Epidermal melanocyte (primary cell): ENCODE data around the gene GRK6.
A peak's percentile ranks its signal among the peaks of the same experiment; 100 is the strongest.
"Not testable (repeated sequence)": the region's sequence is repeated elsewhere in the genome, so short reads cannot be mapped to it uniquely, and the experiment has no call there.

Experiments
- DNase-seq: peaks from one replicate; pipeline ENCODE4 v3.0.0; 2011; ENCODE audit warnings: low spot score; ENCODE audit not compliant: insufficient read length

Gene GRK6

DNA sequence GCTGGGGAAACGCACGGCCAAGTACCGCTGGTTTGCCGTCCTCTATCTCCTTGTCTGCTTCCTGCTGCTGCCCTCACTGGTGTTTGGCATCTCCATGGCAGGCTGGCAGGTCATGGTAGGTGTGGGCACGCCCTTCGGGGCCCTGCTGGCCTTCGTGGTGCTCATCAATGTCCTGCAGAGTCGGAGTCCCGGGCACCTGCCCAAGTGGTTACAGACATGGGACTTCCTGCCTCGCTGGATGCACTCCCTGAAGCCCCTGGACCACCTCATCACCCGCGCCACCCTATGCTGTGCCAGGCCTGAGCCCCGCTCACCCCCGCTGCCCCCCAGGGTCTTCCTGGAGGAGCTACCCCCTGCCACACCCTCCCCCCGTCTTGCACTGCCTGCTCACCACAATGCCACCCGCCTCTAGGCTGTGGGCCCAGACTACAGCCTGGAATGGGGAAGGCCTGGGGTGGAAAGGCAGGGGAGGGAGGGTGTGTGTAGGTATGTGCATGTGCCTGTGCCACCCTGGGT lies 28.5 kb upstream of the GRK6 start:
- DNase-seq = no peak

DNA sequence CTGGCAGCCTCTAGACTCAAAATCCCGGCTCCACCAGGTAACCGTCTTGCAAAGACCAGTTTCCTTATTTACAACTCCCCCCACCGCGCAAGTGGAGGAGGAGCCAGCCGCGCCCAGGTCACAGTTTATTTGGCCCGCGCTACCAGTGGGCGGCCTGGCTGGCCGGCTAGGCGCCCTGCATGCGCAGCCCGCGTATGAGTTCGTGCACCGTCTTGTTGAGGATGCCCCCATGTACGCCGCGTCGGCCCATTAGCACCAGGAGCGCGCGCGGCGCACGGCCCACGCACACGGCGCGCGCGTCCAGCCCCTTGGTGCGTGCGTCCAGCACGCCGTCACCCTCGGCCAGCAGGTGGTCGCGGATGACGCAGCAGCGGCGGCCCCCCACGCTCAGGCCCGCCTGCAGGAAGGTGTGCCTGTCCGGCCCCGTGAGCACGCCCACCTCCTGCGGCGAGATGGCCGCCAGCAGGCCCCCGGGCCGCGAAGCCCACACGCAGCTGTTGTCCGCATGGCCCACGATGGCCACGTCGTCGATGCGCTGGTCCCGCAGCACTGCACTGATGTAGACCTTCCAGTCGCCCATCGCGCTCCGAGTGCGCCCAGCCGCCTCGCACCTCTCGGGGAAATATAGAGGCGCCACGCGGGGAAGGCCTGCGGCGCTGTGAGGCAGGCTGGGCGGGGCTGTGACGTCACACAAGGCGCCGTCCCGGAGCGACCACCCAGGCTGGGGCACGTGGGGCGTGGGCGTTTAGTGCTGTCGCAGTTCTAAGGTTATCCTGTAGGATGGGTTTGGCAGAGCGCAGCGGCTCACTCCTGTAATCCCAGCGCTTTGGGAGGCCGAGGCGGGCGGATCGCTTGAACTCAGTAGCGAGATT lies 26.2 kb upstream of the GRK6 start, which contains the start of gene PFN3:
Gene PFN3, minus strand, starts transcription at position 665 of the 872 bp plus-strand sequence. Its CDS starts 85 bp downstream, at position 580.
- peak; percentile 6 for DNase-seq

DNA sequence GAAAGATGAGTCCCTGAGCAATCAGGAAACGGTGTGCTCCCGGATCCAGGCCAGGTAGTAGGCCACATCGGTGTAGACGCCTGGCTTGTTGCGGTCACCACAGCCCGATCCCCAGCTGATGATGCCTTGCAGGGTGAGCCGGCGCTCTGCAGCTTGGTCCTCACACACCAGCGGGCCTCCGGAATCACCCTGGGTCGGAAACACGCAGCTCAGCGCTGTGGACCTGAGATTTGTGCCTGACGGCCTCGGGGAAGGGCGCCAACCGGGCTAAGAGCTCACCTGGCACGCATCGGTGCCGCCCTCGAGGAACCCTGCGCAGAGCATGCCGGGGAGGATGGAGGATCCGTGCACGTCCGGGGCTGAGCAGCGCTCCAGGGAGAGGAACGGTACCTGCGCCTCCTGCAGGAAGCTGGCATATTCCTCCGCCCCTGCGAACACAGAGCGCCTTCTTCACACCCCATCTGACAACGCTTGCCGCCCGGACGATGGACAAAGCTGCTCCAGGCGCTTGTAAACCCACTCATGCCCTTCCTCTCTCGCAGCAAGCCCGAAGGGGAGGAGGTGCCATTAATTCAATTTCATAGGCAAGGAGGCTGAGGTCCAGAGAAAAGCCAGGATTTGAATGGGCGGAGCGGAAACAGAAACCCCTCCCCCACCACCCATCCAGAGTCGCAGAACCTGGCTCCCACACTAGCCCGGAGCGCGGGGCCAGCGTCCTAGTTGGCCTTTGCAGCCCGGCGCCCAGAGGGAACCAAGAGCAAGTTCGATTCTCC lies 24.0 kb upstream of the GRK6 start:
- peak; percentile 54 for DNase-seq

GRCh38 chr5:177403102-177403791 lies 23.2 kb upstream of the GRK6 start:
- peak; percentile 17 for DNase-seq

DNA sequence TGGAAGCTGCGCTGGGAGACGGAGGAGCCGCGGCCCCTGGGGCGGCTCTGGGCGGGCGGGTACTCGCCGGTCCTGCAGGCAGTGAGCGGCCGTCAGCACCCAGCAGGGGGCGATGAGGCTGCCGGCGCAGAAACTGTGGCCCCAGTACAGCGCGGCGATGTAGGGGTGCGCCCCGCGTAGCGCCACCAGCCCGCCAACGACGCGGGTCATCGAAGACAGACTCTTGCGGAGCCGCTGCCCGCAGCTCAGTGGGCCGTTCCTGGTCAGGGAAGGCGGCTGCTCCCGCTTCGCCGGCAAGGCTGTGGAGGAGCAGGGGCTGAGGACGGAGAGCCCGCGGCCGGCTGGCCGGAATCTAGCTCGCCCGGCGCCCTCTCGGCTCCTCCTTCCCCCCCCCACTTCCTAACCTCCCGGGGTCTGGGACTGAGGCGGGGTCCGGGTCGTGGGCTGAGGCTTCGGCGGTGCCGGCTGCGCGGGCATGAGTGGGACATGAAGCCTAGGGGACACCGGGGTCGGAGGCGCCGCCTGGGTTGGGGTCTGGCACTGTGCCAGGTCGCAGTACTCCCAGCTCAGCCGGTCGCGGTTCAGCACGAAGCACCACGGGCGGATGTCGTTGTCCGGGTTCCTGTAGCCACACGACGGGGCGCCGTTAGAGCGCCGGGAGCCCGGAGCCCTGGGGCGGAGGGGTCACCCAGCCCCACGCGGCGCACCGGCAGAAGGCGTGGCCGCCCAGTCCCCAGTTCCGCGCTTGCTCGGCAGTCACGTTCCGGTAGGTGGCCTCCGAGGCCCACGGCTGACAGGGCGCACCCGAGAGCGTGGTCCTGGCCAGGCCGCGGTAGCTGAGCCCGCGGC lies 22.5 kb upstream of the GRK6 start:
- DNase-seq = peak; percentile 74

DNA sequence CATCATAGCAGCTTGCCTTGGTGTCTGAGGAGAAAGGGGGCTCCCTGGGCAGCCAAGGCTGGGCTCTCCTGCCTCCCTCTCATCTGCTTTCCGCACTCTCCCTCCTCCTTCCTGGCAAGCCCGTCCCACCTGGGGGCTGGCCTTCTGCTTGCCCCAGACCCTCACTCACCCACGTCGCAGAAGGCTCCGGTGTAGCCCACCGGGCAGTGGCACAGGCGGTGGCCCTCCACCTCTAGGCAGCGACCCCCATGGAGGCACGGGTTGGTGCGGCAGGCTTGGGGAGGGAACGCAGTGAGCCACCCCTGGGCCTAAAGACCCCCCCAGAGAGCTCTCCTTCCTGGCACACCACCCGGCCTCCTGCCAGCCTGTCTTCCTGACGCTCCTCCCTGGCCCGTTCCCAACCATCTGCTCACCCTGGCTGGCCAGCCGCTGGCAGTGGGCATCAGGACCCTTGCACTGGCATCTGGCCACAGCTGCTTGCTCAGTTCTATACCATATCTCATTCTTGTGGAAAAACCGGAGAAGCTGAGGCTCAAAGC lies 21.8 kb upstream of the GRK6 start:
- DNase-seq = no peak

- DNase-seq = no peak
Measured at GRCh38 chr5:177405312-177405711, 21.2 kb upstream of the GRK6 start.

DNA sequence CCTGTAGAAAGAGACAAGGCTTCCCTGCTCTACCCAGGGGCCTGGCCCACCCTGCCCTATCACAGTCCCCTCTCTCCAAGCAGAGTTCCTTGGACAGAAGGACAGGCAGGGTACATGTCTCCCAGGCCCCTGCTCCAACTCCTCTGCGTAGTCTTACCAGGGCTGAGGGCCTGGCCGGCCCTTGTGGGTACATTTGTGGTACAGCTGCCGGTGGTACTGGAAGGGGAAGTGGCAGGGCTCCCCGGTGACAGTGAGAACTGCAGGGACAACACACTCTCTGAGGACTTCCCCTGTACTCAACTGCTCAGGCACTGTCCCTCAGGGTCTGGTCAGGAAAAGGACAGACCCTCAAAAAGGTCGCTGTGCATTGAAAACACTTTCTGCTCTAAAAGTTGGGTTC lies 20.7 kb upstream of the GRK6 start:
- no peak for DNase-seq

DNA sequence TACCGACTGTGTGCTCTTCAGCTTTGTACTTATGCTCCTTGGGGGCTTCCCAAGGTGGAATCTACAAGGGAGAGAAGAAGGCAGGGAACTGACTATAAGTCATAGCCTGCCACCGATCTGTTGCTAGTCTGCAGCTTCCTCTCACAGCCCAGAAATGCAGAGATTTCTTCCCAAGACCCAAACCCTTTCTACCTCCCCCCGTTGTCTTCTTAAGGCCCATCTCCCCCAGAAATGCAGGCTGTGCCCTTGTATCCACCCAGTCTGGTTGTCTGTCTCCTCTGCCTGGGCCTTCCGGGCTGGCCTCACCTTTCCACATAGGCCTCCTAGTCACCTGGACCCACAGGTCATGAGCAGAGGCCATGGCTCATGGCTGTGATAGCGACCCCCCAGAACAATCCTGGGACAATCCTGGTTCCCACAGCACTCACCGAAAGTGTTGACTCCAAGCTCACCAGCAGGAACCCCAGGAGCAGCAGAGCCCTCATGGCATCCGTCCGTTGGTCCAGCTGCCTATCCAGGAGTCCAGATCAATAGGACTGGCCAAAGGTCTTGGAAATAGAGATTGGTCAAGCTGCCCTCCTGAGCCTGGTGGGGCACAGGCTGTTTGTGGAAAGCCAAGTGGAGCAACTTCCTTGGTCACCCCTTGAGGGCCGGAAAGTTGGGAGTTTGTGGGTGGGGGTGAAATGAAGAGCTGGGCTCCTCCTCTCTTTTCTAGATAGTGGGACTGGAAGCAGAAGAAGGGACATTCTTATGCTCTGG lies 17.3 kb upstream of the GRK6 start, which contains the start of gene F12:
Gene F12, minus strand, starts transcription at position 522 of the 759 bp plus-strand sequence. Its CDS starts 37 bp downstream, at position 485.
- DNase-seq = no peak

GRCh38 chr5:177410575-177410974 lies 15.9 kb upstream of the GRK6 start:
- no peak for DNase-seq

DNA sequence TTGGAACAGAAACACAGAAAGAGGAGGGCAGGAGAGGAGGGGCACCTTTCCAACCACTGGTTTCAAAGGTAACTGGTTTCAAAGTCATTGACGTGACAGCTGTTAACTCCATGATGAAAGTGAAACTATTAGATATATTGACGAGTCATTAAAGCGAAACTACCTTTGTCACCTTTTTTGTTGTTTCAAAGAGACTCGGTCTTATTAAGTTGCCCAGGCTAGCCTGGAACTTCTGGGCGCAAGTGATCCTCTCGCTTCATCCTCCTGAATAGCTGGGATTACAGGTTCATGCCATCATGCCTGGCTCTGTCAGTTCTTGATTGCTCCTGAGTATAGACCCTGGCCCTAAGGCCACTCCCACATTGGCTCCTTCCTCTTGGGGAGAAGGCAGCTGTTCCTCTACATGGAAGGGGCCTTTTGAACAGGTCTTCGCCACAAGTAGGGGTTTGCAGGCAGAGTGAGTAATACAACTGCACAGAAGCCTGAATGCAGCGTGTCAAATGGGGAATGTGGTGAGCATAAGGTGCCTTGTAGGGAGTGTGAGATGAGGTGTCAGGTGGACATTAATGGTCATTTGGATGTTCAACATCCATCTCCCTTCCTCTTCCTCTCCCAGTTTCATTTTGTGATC lies 13.8 kb upstream of the GRK6 start:
- DNase-seq = no peak

- no peak for DNase-seq
Measured at GRCh38 chr5:177414481-177414880, 12.0 kb upstream of the GRK6 start.

DNA sequence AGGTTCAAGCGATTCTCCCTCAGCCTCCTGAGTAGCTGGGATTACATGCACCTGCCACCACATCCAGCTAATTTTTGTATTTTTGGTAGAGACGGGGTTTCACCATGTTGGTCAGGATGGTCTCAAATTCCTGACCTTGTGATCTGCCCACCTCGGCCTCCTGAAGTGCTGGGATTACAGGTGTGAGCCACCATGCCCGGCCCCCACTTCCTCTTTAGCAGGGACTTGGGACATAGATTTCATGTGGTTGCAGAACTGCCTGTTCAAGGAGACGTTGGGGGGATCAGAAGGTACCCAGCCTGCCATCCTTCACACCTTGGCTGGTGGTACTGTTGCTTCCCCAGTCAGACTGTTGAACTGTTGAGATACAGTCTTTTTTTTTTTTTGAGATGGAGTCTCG lies 9.4 kb upstream of the GRK6 start:
- not testable (repeated sequence) for DNase-seq

DNA sequence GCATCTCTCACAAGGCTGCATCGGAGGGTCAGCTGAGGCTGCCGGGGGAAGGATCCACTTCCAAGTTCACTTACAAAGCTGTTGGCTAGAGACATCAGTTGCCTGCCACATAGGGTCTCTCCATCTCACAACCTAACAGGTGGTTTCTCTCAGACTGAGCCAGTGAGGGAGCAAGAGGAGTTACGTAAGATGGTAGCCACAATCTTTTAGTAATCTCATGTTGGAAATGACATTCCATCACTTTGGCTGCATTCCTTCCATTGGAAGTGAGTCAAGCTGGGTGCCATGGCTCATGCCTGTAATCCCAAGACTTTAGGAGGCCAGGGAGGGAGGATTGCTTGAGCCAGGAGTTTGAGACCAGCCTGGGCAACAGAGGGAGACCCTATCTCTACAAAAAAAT lies 7.4 kb upstream of the GRK6 start:
- no peak for DNase-seq

GRCh38 chr5:177420472-177420871 lies 6.0 kb upstream of the GRK6 start:
- DNase-seq = not testable (repeated sequence)

GRCh38 chr5:177421062-177421798 lies 5.2 kb upstream of the GRK6 start:
- DNase-seq = no peak

GRCh38 chr5:177423671-177424070 lies 2.8 kb upstream of the GRK6 start:
- no peak for DNase-seq

DNA sequence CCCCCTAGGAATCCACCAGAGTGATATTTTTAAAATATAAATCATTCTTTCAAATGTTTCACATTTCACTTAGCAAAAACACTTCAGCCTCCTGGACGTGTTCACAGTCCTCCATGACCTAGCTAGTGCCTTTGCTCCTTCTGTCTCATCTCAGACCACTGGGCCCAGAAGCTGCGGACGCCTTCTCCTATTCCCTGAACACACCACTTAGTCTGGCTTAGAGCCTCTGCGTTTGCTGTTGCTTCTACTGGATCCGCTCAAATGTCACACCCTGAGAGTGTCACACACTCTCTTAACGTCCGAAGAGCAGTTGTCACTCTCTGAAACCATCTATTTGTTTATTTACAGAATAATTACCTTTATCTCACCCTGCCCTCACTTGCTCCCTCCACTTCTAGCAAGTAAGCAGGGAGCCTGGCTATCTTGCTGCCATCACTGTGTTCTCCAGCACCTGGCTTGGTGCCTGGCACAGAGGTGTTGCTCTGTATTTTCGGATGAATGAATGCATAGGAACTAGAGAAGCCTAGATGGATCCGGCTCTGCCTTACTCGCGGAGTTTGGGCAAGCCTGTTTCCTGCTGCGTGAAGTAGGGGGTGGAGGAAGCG lies 1.2 kb upstream of the GRK6 start:
- DNase-seq = no peak
